ENCODE data around the gene CLIC3.

Gene CLIC3

DNA sequence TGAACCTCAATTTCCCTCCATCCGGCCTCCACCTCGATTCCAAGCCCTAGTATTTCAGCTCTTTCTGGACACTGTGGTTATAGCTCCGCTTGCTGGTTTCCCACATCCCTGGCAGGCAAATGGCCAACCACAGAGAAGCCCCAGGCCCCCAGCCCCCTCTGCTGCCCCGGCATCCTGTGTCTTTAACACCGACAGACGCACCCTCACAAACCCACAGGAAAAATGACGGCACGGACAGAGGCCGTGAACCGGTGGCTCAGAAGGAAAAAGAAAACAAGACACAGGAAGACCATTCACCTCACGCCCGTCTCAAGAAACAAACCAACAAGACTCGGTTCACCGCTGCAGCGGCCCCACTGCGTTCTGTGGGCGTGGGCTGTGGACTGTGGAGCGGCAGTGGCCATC is 1.5 kb upstream of the CLIC3 start:
- DNase-seq: no peak

GRCh38 chr9:136997371-136997770 is 1.0 kb upstream of the CLIC3 start:
- DNase-seq: no peak

- no peak for DNase-seq
These were observed 526 bp downstream of the CLIC3 start for GRCh38 chr9:136995772-136996311.

- DNase-seq: no peak
These were observed 1.0 kb downstream of the CLIC3 start for GRCh38 chr9:136995362-136995761.

DNA sequence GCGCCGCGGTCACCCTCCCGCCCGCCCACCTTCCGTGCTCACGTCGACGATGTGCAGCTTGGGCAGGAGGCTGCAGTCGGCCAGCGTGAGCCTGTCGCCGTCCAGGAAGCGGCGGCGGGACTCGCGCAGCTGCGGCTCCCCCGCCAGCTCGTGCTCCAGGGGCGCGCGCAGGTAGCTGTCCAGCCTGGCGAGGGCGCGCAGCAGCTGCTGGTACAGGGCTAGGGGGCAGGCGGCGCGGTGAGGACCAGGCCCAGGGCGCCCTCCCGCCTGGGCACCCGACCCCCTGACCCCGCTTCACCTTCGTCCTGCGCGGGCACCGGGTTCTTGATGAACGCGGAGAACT is 1.5 kb downstream of the CLIC3 start:
- no peak for DNase-seq

- no peak for DNase-seq
These were observed 2.0 kb downstream of the CLIC3 start for GRCh38 chr9:136994180-136994887.

DNA sequence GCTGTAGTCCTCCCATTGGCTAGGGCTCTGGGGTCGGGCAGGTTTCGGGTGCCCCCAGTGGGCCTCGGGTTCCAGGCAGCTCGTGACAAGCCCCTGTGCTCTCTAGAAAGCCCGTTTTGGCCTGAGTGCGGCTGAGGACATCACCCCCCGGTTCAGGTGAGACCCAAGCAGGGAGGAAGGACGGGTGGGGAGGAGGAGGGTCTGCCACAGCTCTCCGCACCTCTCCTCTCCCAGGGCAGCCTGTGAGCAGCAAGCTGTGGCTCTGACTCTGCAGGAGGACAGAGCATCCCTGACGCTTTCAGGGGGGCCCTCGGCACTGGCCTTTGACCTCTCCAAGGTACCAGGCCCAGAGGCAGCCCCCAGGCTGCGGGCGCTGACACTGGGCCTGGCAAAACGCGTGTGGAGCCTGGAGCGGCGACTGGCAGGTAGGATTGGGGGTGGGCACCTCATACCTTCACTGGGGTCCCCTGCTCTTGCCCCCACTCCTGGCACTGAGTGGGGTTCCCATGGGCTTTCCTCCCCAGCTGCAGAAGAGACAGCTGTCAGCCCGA is 3.5 kb downstream of the CLIC3 start:
- no peak for DNase-seq

DNA sequence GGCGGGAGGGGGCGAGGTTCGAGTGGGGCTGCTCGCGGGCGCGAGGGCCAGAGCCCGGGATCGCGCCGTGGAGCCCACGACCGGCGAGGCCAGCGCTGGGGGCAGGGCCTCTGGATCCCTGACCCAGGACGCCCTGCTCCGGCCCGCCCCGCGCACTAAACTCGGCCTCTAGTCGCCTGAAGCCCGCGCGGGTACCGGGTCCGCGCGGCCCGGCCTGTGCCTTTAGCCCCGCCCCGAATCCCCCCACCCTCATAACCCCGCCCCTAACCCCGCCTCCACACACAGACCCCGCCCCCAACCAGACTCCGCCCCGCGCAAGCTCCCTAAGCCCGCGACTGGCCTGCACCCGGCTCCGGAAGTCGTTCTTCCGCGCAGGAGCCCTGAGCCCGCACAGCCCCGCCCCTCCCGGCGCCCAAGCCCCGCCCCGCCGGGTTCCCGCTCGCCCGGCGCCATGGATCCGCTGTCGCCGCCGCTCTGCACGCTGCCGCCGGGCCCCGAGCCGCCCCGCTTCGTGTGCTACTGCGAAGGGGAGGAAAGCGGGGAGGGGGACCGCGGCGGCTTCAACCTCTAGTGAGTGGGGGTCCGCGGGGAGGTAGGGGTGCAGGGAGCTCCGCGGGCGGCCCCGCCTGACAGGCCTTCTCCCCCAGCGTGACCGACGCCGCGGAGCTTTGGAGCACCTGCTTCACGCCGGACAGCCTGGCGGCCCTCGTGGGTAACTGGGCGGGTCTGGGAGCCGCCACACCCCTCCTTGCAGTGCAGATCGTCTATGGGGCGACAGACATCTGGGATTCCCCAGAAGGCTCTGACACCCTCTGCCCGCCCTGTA is 4.2 kb downstream of the CLIC3 start, which contains the start of gene PAXX:
Gene PAXX, plus strand, starts transcription at position 430 of the 826 bp plus-strand sequence. Its CDS starts 22 bp downstream, at position 452.
- DNase-seq: no peak

DNA sequence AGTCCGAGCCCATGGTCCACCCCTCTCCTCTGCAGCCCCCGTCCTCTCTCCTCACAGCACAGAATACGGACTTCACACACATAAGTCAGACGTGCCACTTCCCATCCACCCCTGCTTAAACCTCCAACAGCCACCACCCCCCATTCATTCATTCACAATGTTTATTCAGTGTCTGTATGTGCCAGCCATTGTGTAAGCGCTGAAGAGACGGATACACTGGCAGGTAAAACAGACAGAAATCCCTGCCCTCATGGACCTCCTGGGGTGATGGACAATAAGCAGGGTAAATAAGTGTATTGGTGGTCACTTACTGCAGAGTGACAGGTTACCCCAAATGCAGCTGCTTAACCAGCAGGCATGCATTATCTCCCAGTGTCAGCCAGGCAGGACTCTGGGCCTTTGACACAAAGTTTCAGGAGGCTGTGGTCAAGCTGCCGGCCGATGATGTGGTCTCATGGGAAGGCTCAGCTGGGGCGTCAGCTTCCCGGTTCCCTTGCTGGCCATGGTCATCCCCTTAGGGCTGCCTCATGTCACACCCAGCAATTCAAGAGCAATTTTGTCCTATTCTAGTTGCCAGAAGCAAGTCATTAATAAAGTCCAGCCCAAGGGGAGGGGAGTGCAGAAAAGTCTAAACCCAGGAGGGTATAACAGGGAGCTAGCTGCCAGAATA is 6.0 kb downstream of the CLIC3 start:
- DNase-seq: no peak

DNA sequence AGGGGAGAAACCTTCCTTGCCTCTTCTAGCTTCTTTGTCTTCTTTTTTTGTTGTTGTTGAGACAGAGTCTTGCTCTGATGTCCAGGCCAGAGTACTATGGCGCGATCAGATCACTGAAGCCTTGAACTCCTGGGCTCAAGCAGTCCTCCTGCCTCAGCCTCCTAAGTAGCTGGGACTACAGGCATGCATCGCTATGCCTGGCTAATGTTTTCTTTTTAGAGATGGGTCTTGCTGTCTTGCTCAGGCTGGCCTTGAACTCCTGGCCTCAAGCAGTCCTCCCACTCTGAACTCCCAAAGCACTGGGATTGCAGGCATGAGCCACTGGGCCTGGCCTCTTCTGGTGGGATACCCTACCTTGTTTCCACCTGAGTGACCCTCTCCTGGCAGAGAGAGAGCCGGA is 7.5 kb downstream of the CLIC3 start:
- no peak for DNase-seq

- no peak for DNase-seq
These were observed 10.5 kb downstream of the CLIC3 start for GRCh38 chr9:136985853-136986252.

- no peak for DNase-seq
These were observed 11.3 kb downstream of the CLIC3 start for GRCh38 chr9:136985027-136985602.

GRCh38 chr9:136984464-136985026 is 11.8 kb downstream of the CLIC3 start:
- no peak for DNase-seq

DNA sequence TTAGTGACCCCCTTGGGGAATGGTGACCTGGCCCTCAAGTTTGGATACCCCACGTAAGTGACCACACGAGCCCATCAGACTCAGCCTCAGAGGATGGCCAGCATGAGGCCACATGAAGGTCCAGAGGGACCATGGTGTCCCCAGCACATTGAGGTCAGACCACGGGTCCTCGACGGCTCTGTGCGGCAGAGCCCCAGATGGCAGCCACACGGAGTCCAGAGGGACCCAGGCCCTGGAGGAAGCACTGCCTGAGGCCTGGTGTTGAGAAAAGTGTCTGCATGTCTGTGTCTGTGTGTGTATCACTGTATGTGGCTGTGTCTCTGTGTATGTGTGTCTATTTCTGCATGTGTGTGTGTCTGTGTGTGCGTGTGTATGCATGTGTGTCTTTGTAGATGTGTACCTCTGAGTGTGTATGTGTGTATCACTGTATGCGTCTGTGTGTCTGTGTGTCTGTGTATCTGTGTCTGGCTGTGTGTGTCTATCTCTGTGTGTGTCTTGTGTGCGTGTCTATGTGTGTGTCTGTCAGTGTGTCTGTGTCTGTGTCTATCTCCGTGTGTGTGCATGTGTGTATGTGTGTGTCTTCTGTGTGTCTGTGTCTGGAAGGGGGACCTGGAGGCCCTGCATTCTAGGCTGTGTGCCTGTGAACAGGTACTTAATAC is 12.6 kb downstream of the CLIC3 start:
- DNase-seq: no peak

DNA sequence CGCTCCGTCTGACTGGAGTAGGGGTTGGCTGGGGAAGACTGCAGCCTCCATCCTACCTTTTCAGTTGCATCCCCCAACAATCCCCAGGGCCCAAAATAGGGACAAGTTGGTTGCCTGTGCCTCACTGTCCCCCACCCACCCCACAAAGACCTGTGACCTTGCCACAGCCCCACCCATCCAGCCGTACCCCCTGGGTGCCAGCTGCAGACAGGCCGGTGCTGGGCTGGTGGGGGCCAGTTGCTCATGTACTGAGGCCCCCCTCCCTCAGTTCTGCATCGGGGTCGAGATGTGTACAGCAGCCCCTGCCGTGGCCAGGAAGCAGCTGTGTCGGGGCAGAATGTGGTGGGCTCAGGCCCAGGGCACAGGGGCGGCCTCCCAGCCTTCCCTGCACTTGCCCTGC is 13.2 kb downstream of the CLIC3 start:
- DNase-seq: no peak

DNA sequence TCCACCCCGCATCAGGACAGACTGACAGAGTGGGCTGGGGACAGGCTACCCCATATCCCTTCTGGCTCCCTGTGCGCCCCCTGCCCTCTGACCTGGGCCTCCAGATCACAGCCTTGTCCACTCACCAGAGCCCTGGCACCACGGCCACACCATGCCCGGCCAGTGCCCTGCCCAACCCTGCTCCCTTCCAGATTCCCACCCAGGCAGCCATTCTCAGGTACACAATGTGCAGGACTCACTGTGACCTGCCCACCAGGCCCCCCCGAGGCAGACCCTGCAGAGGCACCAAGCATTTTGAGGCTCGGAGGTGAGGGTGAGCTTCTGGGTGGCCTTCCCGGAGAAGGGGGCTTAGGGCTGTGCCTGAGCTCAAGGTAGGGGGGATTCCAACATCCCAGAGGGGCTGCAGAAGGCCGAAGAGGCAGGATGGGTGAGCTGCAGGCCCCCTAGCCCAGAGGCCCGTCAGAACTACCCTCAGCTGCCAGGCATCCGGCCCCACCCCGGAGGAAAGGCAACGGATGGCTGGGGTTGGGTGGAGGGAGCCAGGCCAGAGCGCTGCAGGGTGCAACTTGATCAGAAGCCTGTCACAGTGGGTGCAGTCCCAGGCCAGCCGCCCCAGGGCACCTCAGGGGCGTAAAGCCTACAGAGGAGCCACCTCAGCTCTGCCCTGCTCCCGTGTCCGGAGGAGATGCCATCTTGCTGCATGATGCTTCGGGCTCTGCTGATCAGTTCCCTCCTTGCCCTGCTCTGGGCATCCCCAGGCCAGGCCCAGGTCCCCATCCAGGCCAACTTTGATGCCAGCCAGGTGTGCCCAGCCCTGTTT is 13.9 kb downstream of the CLIC3 start, which contains the start of gene LCNL1:
Gene LCNL1, plus strand, starts transcription at position 762 of the 820 bp plus-strand sequence. CDS start 594 bp downstream, outside the sequence.
- no peak for DNase-seq

GRCh38 chr9:136981588-136982231 is 14.7 kb downstream of the CLIC3 start:
- DNase-seq: no peak

- no peak for DNase-seq
These were observed 15.5 kb downstream of the CLIC3 start for GRCh38 chr9:136980669-136981478.

Data from DMS 273 treated with DMSO at 0.1 percent for 48 hours (cell line).